Fibroblast of skin of left biceps (primary cell): ENCODE measurements around the gene AUP1.
A peak's percentile ranks its signal among the peaks of the same experiment; 100 is the strongest.
"Not testable (repeated sequence)": the region's sequence is repeated elsewhere in the genome, so short reads cannot be mapped to it uniquely, and the experiment has no call there.

Experiments
- DNase-seq, 2 experiments: peaks; one replicate each; pipeline ENCODE4 v3.0.0-alpha.2; 2013; ENCODE audit warnings: low read depth in 2 of 2

Gene AUP1

DNA sequence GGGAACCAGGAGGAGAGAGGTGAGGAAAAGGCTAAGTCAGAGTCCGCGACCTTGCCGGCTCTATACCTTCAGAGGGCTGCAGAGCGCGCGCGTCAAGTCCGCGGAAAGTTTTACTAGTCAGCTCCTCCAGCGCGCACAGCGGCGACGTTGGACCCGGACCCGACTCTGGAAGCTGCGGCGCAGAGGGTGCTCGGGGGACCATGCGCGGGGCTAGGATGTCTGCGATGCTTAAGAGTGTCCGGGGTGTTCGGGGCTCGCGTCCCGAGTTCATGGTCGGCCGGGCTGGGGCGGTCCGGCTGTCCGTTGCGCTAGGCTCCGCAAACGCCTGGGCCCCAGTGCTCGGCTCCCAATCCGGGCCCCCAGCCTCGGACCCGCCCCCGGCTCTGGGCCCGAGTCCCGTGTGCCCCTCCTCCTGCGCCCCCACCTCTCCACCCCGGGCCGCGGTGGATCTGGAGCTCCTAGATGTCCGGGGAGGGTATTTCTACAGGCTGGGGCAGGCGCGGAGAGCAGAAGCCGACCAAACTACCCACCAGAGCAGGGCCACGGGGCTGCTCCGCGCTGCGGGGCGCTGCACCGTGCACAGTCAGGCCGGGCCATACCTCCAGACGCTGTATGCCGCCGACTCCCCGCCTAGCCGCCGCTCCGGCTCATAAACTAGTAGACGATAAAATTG, 30.1 kb downstream of the AUP1 start, which contains the start of gene LBX2:
Gene LBX2, minus strand, starts transcription at position 337 of the 673 bp plus-strand sequence. Its CDS starts 66 bp downstream, at position 271.
- DNase-seq, result no peak

DNA sequence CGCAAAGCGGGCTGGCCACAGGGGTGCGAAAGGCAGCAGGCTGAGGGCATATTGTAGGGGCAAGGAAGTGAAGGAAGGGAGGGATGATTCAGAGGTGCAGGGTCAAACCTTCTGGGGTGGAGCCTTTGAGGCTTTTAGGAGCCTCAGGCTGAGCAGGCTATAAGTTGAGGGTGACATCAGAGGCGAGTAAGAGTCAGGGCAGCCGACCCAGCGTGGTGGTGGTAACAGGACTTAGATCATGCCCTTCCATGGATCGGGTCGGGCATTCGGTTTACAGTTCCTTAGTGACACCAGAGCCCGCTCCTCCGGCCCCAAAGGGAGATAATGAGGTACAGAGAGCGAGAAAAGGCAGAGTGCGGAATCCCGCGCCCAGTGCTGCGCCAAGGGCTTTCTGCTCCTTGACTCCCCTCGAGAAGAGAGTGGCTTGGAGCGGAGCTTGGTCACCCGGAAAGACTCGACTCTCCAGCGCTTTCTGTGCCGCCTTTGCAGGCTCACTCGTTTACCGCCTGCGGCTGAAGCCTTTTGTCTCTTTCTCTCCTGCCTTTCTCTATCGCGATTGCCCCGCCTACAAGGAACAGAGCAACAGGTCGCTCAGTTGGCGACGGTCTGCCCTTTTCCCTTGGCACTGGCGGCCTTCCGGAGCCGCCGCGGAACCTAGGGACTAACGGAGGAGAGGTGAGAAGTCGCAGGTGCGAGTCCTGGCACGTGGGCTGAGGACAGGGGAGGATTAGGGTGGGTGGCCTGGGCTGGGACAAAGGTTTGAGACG, 30.8 kb downstream of the AUP1 start:
- DNase-seq, result no peak

DNA sequence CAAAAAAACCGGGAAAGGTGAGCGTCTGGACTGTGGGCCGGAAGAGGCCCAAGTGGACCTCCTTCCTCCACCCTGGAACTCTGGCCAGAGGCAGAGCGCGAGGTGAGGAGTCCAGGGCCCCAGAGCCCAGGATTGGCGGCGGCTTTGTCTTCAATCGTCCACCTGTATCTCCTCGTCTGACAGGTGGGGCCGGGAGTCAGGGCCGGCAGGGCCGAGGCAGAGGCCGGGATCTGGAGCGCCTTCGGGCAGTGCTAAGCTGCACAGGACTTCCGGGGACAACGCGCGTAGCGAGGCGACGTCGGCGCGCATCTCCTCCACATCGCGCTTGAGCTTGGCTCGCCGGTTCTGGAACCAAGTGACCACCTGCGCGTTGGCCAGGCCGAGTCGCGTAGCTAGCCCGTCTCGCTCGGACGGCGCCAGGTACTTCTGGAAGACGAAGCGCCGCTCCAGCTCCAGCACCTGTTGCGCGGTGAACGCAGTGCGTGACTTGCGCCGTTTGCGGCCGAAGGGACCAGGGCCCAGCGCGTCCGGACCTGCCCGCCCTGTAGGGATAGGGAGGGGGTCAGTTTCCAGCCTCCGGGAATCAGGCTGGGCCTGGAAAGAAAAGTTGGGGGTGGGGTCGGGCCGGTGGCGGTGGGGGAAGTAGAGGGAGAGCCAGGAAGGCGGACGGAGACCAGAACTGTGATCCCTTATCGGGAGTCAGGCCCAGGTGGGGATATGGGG, 31.6 kb downstream of the AUP1 start:
- no peak for DNase-seq

DNA sequence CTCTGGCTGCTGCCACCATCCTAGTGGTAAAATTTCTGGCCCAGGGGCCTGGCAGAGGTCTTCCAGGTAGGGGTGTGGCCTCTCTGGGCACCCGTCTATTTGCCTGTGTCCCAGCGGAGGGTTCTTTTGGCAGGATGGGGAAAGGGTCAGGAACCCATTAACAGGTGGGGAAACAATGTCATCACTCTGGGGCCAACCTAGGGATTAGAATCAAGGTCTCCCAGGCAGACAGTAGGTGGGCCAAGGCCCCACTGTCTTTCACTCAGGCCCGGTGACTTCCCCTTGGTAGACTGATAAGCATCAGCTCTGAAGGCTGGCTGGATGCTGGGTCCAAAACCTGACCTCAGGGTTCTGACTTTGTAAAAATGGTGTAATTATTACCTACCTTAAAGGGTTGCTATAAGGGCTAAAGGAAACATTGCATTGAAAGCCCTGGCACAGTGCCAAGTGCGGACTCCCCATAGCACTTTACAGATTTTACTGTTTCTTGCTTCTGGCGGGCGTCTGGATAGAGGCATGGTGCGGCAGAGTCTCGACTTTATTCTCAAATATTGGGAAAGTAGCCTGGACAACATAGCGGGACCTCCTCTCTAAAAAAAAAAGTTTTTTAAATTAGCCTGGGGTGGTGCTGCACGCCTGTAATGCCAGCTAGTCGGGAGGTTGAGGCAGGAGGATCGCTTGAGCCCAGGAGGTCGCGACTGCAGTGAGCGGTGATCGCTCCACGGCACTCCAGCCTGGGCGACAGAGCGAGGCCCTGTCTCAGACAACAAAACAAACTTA, 32.3 kb downstream of the AUP1 start:
- DNase-seq, result no peak

DNA sequence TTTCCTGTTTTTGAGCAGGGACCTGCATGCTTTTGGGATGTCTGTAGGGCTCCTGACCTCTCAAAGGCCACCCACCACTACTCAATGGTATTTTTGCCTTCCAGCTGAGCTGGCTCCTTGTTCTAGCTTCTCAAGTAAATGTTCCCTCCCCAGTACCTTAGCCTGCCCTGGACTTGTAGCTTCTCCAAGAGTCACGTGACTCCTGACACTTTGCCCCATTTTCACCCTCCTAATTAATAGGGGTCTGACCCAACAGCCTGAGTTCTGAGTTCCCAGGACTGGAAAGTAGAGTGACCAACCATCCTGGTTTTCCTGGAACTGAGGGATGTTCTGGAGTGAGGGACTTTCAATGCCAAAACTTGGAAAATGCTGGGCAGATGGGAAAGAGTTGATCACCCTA, 34.1 kb downstream of the AUP1 start:
- no peak for DNase-seq

DNA sequence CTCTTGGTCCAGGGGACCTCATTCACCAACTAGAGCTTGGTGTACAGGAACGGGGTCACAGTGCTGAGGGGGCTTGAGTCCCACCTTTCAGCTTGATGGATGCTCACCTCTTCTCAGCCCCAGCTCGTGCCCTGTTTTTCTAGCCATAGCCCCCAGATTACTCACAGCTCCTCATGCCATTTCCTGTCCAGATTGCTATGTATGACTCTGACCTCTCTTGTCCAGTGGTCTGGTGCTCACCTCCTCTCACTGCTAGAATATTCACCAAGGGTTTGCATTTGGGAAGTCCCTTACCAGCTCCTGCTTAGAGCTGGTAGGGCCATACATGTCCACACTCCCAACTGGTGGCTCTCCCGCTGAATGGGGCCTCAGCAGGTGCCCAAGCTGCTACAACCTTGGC, 36.0 kb downstream of the AUP1 start:
- DNase-seq, result no peak

DNA sequence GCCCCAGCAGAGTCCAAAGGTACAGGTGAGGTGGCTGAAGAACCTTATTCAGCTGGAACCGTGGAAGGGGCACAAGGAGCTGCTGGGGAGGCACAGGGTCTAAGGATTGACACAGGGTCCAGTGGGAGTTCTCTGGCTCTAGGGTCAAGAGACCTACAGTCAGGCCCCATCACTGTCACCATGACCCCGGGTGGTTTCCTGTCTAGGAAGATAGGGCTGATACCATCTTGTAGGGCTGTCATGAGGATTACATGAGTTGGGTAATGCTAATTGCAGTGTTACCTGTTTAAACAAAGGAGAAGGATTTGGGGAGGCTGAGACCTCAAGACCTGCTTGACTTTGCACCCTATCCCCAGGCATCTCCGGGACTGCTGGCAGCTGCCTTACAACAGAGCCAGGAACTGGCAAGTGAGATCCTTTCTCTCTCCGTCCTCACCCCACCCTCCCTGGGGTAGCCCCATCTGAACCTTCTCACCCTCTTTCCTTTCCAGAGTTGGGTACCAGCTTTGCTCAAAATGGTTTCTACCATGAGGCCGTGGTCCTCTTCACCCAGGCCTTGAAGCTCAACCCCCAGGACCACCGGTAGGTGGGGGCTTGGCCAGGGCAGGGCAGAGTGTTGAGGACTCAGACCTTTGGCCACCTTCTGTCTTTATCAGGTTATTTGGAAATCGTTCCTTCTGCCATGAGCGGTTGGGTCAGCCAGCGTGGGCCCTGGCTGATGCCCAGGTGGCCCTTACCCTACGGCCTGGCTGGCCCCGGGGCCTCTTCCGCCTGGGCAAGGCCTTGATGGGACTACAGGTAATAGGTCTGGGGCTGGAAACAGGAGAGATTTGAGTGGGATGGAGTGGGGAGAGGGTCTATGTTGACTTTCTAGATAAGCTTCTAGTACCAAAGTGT, 37.6 kb downstream of the AUP1 start:
- DNase-seq, result no peak

DNA sequence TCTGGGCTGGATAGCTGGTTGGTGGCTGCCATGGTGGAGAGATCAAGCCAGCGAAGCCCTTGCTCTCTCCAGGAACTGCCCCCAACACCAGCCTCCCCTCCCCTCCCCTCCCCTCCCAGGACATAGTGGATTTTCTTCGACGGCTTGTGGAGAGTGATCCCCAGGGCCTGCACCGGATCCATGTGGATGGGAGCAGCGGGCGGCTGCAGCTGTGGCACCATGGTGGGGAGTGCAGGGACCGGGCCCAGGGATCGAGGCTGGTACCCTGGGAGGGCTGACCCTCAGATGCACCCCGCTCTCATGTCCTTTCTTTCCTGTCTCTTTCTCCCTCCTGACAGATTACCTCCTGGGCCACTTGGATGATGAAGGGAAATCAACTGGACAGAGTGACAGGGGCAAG, 39.6 kb downstream of the AUP1 start:
- no peak for DNase-seq

DNA sequence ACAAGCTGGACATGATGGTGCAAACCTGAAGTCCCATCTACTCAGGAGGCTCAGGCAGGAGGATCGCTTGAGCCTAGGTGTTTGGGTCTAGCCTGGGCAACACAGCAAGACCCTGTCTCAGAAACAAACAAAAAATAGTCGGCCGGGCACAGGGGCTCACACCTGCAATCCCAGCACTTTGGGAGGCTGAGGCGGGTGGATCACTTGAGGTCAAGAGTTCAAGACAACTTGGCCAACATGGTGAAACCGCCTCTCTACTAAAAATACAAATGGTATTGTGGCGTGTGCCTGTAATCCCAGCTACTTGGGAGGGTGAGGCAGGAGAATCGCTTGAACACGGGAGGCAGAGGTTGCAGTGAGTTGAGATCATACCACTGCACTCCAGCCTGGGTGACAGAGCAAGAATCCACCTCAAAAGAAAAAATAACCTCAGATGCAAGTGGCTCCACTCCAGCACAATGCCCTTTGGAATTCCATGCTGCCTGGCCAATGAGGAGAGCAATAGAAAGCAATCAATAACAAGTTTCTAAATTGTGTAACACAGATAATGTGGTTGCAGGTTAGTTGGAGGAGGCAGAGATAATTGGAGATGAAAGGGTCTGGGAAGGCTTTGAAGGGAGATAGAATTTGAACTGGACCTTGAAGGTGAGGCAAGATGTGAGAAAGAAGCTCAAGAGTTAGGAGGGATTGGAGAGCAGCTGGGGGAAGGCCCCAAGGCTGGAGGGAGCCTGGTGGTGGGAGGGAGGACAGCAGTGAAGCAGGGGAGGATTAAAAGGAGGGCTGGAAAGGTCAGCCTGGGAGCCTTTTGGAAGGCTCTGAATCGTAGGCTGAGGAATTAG, 40.6 kb downstream of the AUP1 start:
- DNase-seq, result no peak

DNA sequence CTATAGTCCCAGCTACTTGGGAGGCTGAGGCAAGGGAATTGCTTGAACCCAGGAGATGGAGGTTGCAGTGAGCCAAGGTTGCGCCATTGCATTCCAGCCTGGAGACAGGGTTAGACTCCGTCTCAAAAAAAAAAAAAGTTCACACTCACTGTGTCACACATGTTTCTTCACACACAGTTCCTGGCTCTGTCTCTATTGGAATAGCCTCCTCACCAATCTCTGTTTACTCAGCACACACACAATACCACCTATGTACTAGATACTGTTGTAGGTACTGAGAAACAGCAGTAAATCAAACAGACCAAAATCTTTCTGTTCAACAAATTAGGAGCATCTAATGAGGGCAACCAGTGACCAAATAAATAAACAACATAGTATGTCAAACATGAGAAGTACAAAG, 43.4 kb downstream of the AUP1 start:
- no peak for DNase-seq

DNA sequence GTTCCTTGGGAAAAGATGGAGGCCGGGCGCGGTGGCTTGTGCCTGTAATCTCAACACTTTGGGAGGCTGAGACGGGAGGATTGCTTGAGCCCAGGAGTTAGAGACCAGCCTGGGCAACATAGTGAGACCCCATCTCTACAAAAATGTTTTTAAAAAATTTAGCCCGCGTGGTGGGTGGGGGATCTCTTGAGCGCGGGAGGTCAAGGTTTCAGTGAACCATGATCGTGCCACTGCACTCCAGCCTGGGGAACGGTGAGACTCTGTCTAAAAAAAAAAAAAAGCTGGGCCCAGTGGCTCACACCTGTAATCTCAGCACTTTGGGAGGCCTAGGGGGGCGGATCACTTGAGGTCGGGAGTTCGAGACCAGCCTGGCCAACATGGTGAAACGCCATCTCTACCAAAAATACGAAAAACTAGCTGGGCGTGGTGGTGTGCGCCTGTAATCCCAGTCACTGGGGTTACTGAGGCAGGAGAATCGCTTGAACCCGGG, 45.8 kb downstream of the AUP1 start:
- DNase-seq, result not testable (repeated sequence)

DNA sequence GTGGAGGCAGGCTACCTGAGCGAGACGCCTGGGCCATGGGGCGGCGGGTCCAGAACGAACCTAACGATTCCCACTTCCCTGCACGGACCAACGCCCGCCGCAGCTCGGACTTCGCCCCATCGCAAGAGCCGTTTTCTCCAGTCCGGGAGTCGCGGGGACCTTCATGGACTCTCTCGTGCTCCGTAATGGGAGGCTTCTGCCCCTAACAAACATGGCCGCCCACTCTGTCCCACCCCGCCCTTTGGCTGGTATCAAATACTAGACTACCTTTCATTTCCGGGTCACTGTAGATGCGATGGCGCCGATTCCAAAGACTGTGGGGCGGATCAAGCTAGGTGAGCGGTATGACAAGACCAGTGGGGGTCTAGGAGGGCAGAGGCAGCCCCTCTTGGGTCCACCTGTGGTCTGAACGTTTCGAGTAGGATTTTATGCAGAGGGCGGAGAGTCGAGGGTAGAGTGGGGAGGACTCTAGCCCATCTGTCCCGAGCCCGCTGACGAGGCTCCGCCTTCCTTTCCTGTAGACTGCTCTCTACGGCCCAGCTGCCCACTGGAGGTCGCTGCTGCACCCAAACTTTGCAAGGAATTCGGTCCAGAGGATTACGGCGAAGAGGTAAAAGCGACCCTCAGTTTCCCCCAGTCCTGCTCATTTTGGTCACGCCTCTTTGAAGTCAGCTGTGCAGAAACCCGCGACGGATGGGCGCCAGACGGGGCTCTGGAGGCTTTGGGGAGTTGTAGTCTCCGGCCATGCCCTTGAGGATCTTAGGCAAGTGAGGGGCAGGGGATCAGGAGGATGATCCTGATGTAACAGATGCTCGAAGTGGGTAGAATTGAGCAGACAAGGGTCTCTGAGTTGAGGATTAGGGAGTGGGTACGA, 46.5 kb downstream of the AUP1 start, which contains the start of the genes CCDC142 and TTC31:
Gene CCDC142, minus strand, starts transcription at position 198 of the 874 bp plus-strand sequence. Its CDS starts 161 bp downstream, at position 37.
Gene TTC31, plus strand, starts transcription at position 281 of the 874 bp plus-strand sequence. Its CDS starts 15 bp downstream, at position 296.
- peak; percentile 80 to 84 for DNase-seq

DNA sequence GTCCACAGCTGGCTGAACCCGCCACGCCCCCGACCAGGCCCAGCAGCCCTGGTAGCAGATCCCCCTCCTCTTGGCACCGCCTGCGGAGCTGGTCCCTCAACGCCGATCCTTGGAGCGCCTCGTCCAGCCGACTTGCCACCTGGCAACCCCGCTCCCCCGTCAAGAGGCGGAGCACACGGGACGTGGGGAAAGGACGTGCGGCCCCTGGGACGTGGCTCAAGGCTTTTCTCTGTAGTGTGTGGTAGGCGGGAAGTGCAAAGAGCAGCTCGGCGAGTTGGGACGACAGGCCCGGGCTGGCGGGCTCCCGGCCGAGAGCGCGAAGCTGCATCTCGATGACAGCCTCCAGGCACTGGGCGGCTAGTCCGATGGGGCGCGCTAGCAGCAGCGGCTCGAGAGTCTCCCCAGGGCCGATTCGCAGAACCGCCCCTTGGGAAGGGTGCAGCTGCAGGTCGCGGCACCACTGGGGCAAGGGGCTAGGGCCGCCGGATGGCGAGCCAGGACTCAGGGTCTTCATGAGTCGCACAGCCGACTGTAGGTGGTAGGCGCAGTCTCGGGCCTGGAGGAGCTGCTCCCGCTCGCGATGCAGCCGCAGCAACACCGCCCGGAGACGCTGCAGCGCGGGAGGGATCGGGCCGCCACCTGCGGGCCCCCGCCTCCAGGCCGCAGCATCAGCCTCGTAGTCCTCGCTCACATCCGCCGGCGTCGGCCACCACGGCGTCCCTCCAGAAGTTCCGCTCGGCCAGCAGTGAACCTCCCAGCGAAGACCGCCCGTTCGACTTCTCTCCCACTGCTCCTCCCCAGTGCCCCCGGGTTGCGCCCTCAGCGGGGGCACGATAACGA, 47.3 kb downstream of the AUP1 start:
- DNase-seq, result no peak

DNA sequence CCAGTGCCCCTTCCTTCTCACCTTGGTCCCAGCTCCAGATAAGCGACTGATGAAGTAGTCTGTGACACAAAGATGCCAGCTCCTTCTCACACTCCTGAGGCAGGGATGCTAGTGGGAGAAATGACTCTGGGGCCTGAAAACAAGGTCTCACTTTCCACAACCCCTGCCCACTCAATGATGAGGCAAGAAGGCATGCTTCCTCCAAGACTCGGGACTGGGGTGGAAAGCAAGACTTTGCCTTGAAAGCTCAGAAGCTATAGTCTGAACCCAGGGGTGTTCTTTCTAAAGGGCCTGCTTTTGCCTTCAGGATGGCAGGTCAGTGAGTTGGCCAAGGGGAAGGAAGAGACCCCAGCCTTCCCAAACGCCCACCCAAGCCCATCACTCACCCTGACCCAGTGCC, 48.1 kb downstream of the AUP1 start:
- no peak for DNase-seq
